Uterus (tissue), 2 donors: ENCODE measurements around the gene TXNDC5.

Experiments used
- CTCF ChIP-seq, 4 experiments: fragments of 200-600 bp in 2 of 4; fragments of 450-650 bp in 2 of 4; sonication (generic) in 2 of 4; IDR thresholded peaks; one replicate each; pipeline ENCODE4 v1.5.1; 2016 to 2019; ENCODE audit warnings: antibody characterized with exemption in 4 of 4, mild to moderate bottlenecking in 2 of 4, moderate library complexity in 1 of 4
- POLR2A ChIP-seq, 2 donors: fragments of 450-650 bp; IDR thresholded peaks; one replicate each; pipeline ENCODE4 v1.6.1; 2016; ENCODE audit warnings: antibody characterized with exemption in 2 of 2, mild to moderate bottlenecking in 1 of 2, moderate library complexity in 1 of 2

GRCh38 chr6:7901056-7901455 is 9.5 kb downstream of the TXNDC5 start:
- TF ChIP-seq CTCF (IDR thresholded peaks at IDR 0.05) (no peak), POLR2A (IDR thresholded peaks at IDR 0.05) (no peak)
